Activated CD4-positive, alpha-beta T cell treated with anti-CD3 and anti-CD28 coated beads, Interleukin-2, amount 50 U/mL, for 24 hours (primary cell): ENCODE results near the gene TFRC.
"Not testable (repeated sequence)": the region's sequence is repeated elsewhere in the genome, so short reads cannot be mapped to it uniquely, and the experiment has no call there.

ENCODE experiments used
- DNase-seq, 2 donors: peaks; one replicate each; pipeline ENCODE4 v3.0.0-alpha.2; 2020; ENCODE audit warnings: low read depth in 1 of 2, low spot score in 1 of 2

TFRC gene

GRCh38 chr3:196049653-196050052 lies 32.2 kb downstream of the TFRC start:
- DNase-seq: no peak

GRCh38 chr3:196048922-196049598 lies 32.8 kb downstream of the TFRC start:
- DNase-seq: no peak

DNA sequence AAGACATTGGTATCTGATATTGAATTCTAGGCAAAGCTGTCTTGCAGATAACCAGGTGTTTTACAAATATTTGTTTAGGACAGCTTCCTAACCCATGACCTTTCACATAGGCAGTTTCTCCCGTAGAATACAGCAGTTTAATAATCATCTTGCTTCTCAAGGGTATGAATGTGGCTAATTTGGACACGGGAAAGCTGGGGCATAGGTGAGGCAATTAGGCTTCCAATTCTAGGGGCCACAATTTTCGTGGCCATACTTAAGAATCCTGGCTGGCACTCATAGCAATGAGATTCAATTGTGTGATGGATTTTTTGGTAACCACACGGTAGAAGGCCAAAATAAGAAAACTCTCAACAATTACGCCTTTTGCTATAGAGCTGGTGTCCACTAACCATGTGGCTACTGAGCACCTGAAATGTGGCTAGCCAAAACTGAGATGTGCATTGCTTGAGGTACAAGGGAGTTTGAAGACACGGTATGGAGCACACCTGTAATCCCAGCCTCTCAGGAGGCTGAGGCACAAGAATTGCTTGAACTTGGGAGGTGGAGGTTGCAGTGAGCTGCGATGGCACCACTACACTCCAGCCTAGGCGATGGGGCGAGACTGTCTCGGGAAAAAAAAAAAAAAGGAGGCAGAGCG lies 34.4 kb downstream of the TFRC start:
- no peak for DNase-seq

DNA sequence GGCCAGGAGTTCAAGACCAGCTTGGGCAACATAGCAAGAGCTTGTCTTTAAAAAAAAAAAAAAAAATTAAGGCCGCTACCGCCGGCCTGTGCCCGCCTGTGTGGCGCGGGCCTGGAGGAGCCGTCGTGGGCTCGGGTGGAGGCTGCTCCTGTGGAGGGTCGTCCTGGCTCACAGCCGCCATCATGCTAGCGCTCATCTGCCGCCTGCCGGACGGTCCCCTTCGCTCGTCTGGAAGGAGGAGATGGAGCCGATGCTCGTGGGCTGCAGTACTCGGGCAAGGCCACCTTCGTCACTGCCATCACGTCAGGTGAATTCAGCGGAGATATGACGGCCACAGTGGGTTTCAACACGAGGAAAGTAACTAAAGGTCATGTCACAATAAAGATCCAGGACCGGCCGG lies 37.4 kb downstream of the TFRC start:
- DNase-seq: no peak

DNA sequence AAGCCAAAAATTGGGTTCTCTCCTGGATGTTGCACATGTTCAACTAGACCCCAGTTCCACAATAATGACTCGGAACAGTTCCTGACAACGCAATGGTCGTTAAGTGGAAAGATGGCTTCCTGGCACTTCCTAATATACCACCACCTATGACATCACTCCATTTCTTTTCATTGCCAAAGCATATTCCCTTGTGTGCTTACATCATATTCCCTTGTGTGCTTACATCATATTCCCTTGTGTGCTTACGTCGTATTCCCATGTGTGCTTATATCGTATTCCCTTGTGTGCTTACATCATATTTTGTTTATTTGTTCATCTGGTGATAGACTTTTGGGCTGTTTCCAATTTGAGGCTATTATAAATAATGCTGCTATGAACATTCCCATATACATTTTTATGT lies 39.2 kb downstream of the TFRC start:
- no peak for DNase-seq

- DNase-seq: no peak
Observed at GRCh38 chr3:196039359-196039758, 42.5 kb downstream of the TFRC start.

- DNase-seq: not testable (repeated sequence)
Observed at GRCh38 chr3:196026059-196026458, 55.8 kb downstream of the TFRC start.

- no peak for DNase-seq
Observed at GRCh38 chr3:196024968-196025367, 56.9 kb downstream of the TFRC start.

DNA sequence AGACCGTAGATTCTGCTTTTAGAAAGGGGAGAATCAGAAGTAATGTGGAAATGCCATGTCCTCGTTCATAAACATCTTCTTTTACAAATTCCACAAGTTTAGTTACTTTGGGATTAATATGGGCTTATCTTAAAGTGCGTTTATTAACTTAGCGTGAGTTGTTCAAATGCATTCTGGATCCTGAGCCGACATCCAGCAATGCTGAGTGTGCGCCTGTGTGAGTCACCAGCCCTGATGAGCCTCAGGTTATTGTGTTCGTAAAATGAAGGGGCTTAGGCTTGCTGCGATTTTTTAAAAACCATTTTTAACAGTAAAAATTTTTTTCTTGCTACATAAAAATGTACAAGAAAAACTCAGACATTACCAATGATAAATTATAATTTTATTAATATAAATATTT lies 57.9 kb downstream of the TFRC start:
- no peak for DNase-seq

- not testable (repeated sequence) for DNase-seq
Observed at GRCh38 chr3:196022499-196022878, 59.4 kb downstream of the TFRC start.

GRCh38 chr3:196020373-196020772 lies 61.5 kb downstream of the TFRC start:
- DNase-seq: no peak

DNA sequence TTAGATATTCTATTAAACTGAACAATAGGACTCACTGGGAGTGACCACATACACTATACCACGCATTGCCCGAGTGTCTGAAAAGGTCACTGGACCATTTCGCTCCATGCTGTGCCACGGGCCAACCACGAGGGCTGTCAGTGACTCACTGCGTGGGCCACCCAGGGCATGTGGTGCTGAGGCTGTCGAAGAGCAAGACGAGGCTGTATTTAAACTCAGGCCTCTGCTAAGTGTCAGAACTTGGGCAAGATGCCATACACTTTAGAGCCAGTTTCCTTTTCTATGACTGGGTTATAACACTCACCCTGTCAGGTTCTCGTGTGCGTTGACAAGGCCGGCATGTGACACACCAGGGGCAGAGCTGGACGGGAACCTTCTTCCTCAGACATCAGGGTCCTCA lies 62.3 kb downstream of the TFRC start:
- not testable (repeated sequence) for DNase-seq

- DNase-seq: not testable (repeated sequence)
Observed at GRCh38 chr3:196018159-196018558, 63.7 kb downstream of the TFRC start.

GRCh38 chr3:196016485-196016884 lies 65.4 kb downstream of the TFRC start:
- no peak for DNase-seq

- no peak for DNase-seq
Observed at GRCh38 chr3:196016059-196016458, 65.8 kb downstream of the TFRC start.

DNA sequence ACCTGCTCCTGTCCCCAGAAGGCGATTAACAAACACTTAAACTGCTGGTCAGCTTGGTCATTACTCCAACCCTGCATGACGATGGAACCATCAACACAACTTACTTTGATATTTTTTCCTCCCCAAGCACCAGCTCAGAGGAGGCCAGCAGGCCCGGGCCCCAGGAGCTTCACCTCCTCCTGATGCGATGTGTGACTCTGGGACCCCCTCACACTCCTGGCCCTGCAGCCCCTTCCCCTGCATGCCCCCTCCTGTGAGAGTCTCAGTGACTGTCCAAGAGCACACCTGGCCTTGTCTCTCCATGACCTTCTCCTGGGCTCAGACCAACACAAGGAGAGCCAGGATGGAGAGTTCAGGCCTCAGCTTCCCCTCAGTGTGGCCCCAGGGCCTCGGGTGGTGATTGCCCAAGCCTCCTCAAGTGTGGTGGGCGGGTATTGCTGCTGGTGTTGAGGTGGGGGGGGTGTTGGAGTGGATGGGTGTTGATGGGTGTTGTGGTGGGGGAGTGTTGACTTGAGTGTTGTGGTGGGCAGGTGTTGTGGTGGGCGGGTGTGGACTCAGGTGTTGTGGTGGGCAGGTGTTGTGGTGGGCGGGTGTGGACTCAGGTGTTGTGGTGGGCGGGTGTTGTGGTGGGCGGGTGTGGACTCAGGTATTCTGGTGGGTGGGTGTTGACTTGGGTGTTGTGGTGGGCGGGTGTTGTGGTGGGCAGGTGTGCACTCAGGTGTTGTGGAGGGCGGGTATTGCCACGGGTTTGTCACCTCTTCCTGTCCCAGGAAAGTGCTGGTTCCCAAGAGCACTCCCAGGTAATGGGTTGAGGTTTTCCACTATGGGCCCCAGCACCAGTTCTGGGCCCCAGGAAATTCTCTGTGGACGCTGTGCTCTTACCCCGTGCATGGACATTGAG lies 68.1 kb downstream of the TFRC start:
- DNase-seq: no peak

DNA sequence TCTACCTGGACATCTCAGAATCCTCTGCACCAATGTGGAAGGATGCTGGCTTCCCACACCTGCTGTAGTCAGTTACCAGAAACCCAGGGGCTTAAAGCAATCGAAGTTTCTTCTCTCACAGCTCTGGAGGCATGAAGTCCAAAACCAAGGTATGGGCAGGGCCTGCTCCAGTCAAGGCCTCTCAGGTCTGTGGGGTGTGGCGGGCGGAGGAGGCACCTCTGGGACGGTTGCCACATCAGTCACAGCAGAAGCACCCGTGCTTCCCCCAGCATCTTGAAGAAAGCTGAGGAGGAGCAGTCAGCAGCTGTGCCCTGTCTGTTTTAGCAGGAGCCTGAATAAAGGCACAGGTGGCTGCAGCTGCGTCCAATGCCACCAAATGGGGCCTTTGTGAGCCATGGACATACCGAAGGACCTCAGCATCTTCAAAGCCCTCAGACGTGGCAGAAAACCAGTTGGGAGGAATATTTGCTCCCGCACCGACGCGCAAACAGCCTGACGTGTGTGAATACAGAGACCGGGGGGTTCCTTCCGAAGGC lies 68.9 kb downstream of the TFRC start:
- no peak for DNase-seq

GRCh38 chr3:196012481-196012880 lies 69.4 kb downstream of the TFRC start:
- no peak for DNase-seq

DNA sequence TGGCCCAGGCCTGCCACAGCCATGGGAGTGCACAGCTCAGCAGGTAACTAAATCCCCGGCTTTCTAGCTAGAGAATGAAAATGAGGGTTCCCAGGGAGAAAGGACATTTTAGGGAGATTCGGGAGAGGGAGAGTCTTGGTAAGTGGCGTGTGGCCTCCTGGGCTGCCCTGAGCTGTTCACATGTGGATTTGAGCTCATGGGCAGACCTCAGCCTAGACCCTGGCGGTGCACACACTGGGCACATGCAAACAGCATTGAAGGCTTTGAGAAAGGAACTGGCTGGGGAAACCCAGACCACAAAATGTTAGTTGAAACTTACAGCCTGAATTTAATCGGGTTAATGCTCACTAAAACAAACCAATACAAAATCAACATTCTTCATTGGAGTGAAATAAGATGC lies 72.4 kb downstream of the TFRC start:
- no peak for DNase-seq

DNA sequence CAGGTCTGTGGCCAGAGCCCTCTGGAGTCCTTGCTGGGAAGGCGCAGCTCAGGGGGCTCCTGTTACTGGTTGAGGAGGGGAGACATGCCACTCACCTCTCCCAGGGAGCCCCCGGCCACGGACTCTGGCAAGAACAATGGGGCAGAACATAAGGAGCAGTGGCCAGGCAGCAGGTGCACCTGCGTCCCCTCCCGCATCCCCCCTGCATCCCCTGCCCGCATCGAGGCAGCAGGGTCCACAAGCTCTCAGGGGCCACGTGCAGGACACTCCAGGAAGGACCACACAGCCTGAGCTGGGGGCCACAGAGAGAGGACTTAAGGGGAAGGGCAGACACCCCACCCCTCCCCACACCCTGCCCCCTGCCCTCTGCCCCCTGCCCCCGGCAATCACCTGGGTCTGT lies 73.0 kb downstream of the TFRC start:
- no peak for DNase-seq

DNA sequence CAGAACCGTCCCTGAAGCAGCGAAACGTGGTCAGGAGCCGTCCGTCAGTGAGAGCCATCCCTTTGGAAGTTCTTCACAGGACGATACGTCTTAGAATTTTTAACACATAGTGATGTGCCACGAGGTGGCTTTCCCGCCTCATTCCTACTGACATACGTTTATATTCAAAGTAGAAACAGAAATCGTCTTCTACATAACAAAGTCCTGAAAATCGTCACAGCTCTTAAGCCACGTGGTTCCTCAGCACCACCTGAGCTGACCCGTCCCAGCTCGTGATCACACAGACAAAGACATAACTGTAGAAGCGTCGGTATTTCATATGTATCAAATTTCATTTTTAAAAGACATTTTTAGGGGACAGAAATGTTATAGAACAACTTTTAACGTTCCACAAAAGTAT lies 73.5 kb downstream of the TFRC start:
- DNase-seq: no peak
